ENCODE measurements around the gene ZBTB4. TPM values are rescaled to one million over a fixed set of nuclear protein-coding genes. Genes with fewer than 3 reads are reported as not detected.

Gene ZBTB4
- total and polyA plus RNA-seq, 5 experiments from 2014 or later, result 16.8 to 104 (median 28.4) TPM

GRCh38 chr17:7444682-7445618 lies 34.5 kb downstream of the ZBTB4 start, which contains the start of gene CHRNB1:
Gene CHRNB1 (plus strand): TSS chr17:7445061. CDS start chr17:7445128, 67 bp downstream.
- DNase-seq (peak in 2 of 10 donors; percentile 23 to 24), ATAC-seq (peak; percentile 32 to 38)
- H3K27ac Mint-ChIP-seq, result peak within 1 kb of the TSS in 8 of 10 donors; percentile 7 to 91 (median 62)
- POLR2A ChIA-PET, result interaction anchor here (0.6 to 5.7 kb wide), 13 partner anchors 9 to 134 kb away, joined by 3 to 74 read pairs (median 6); partner anchors contain the start of genes POLR2A, SLC35G6, TMEM102 and ZBTB4
- H3K27me3 Mint-ChIP-seq, result peaks cover 17 to 71% (median 40%) of the 10 kb centered on the region in 5 donors
- peaks cover 0 to 4% (median 0%) of the 10 kb centered on the region in 3 donors for H3K36me3 Mint-ChIP-seq
- peaks cover 19 to 33% (median 28%) of the 10 kb centered on the region in 4 donors for H3K4me1 Mint-ChIP-seq
- H3K9me3 Mint-ChIP-seq, result no peaks in the 10 kb centered on the region
- peak within 1 kb of the TSS; percentile 75 to 94 (median 86) for H3K4me3 Mint-ChIP-seq

- no peaks in the 10 kb centered on the region for H3K9me3 Mint-ChIP-seq
- H3K36me3 Mint-ChIP-seq, result peaks cover 0 to 4% (median 0%) of the 10 kb centered on the region in 3 donors
- no peak for DNase-seq
- peak overlapping the region in 5 of 10 donors; percentile 35 to 84 (median 71) for H3K4me3 Mint-ChIP-seq
- POLR2A ChIA-PET, result interaction anchor here (0.6 to 5.7 kb wide), 8 partner anchors 8 to 135 kb away, joined by 3 to 74 read pairs (median 18); partner anchors contain the start of genes POLR2A, SLC35G6, TMEM102 and ZBTB4
- no peak for ATAC-seq
- peaks cover 19 to 81% (median 43%) of the 10 kb centered on the region in 5 donors for H3K27me3 Mint-ChIP-seq
- peaks cover 24 to 41% (median 34%) of the 10 kb centered on the region in 4 donors for H3K4me1 Mint-ChIP-seq
- peak overlapping the region in 1 of 10 donors; percentile 37 for H3K27ac Mint-ChIP-seq
Measured at GRCh38 chr17:7443499-7444485, 35.6 kb downstream of the ZBTB4 start.

GRCh38 chr17:7442142-7442541 lies 37.3 kb downstream of the ZBTB4 start:
- no peaks in the 10 kb centered on the region for H3K36me3 Mint-ChIP-seq
- no peak for DNase-seq
- H3K9me3 Mint-ChIP-seq, result no peaks in the 10 kb centered on the region
- peaks cover 29 to 50% (median 44%) of the 10 kb centered on the region in 4 donors for H3K4me1 Mint-ChIP-seq
- H3K27ac Mint-ChIP-seq, result peak overlapping the region in 2 of 10 donors; percentile 7 to 53
- POLR2A ChIA-PET, result interaction anchor here (1.5 to 8.3 kb wide), 4 partner anchors 12 to 49 kb away, joined by 3 to 133 read pairs (median 28); partner anchors contain the start of genes POLR2A and ZBTB4
- H3K27me3 Mint-ChIP-seq, result peaks cover 16 to 80% (median 38%) of the 10 kb centered on the region in 5 donors
- ATAC-seq, result no peak
- peak overlapping the region in 5 of 10 donors; percentile 1 to 36 (median 23) for H3K4me3 Mint-ChIP-seq

- no peak for DNase-seq
- H3K4me1 Mint-ChIP-seq, result peaks cover 30 to 55% (median 46%) of the 10 kb centered on the region in 4 donors
- no peak overlapping the region for H3K27ac Mint-ChIP-seq
- H3K4me3 Mint-ChIP-seq, result peak overlapping the region in 1 of 10 donors; percentile 39
- ATAC-seq, result no peak
- H3K9me3 Mint-ChIP-seq, result no peaks in the 10 kb centered on the region
- peaks cover 13 to 75% (median 37%) of the 10 kb centered on the region in 5 donors for H3K27me3 Mint-ChIP-seq
- POLR2A ChIA-PET, result interaction anchor here (0.7 to 8.3 kb wide), 8 partner anchors 13 to 105 kb away, joined by 3 to 133 read pairs (median 4); partner anchors contain the start of genes ACAP1, POLR2A and ZBTB4
- no peaks in the 10 kb centered on the region for H3K36me3 Mint-ChIP-seq
Measured at GRCh38 chr17:7441266-7441665, 38.2 kb downstream of the ZBTB4 start.

GRCh38 chr17:7440834-7441195 lies 38.6 kb downstream of the ZBTB4 start:
- ATAC-seq, result no peak
- H3K9me3 Mint-ChIP-seq, result no peaks in the 10 kb centered on the region
- H3K4me1 Mint-ChIP-seq, result peaks cover 32 to 54% (median 46%) of the 10 kb centered on the region in 4 donors
- no peaks in the 10 kb centered on the region for H3K36me3 Mint-ChIP-seq
- POLR2A ChIA-PET, result interaction anchor here (0.7 to 8.3 kb wide), 10 partner anchors 13 to 395 kb away, joined by 3 to 133 read pairs (median 4); partner anchors contain the start of genes ACAP1, POLR2A and ZBTB4
- H3K27ac Mint-ChIP-seq, result peak overlapping the region in 1 of 10 donors; percentile 34
- H3K27me3 Mint-ChIP-seq, result peaks cover 12 to 70% (median 34%) of the 10 kb centered on the region in 5 donors
- H3K4me3 Mint-ChIP-seq, result peak overlapping the region in 8 of 10 donors; percentile 80 to 95 (median 86)
- DNase-seq, result no peak

- Mint-ChIP-seq H3K27me3 (peaks cover 9 to 65% (median 30%) of the 10 kb centered on the region in 5 donors), H3K4me1 (peaks cover 27 to 51% (median 42%) of the 10 kb centered on the region in 4 donors), H3K27ac (peak overlapping the region in 8 of 10 donors; percentile 3 to 81 (median 74)), H3K4me3 (peak overlapping the region; percentile 80 to 95 (median 86)), H3K36me3 (no peaks in the 10 kb centered on the region), H3K9me3 (no peaks in the 10 kb centered on the region)
- ATAC-seq, result no peak
- POLR2A ChIA-PET, result interaction anchor here (0.7 to 8.3 kb wide), 12 partner anchors 8 to 396 kb away, joined by 3 to 133 read pairs (median 4); partner anchors contain the start of genes ACAP1, POLR2A, TMEM95 and ZBTB4
- peak in 5 of 10 donors; percentile 21 to 44 (median 29) for DNase-seq
Measured at GRCh38 chr17:7440113-7440833, 39.2 kb downstream of the ZBTB4 start.

GRCh38 chr17:7439462-7440112 lies 39.8 kb downstream of the ZBTB4 start, which contains the start of gene FGF11:
Gene FGF11 (plus strand): TSS chr17:7439512. CDS start chr17:7439621, 109 bp downstream.
- H3K27me3 Mint-ChIP-seq, result peaks cover 9 to 61% (median 30%) of the 10 kb centered on the region in 5 donors
- DNase-seq (no peak), ATAC-seq (no peak)
- peak within 1 kb of the TSS; percentile 21 to 83 (median 74) for H3K27ac Mint-ChIP-seq
- no peaks in the 10 kb centered on the region for H3K36me3 Mint-ChIP-seq
- H3K4me1 Mint-ChIP-seq, result peaks cover 23 to 51% (median 44%) of the 10 kb centered on the region in 4 donors
- H3K4me3 Mint-ChIP-seq, result peak within 1 kb of the TSS; percentile 80 to 95 (median 88)
- POLR2A ChIA-PET, result interaction anchor here (0.7 to 8.3 kb wide), 7 partner anchors 9 to 396 kb away, joined by 3 to 133 read pairs (median 22); partner anchors contain the start of genes POLR2A, TMEM95 and ZBTB4
- no peaks in the 10 kb centered on the region for H3K9me3 Mint-ChIP-seq

- Mint-ChIP-seq H3K36me3 (no peaks in the 10 kb centered on the region), H3K4me1 (peaks cover 23 to 51% (median 43%) of the 10 kb centered on the region in 4 donors), H3K27me3 (peaks cover 9 to 55% (median 28%) of the 10 kb centered on the region in 5 donors), H3K9me3 (no peaks in the 10 kb centered on the region), H3K27ac (peak overlapping the region; percentile 21 to 83 (median 66)), H3K4me3 (peak overlapping the region; percentile 71 to 95 (median 84))
- ATAC-seq (no peak), DNase-seq (no peak)
- POLR2A ChIA-PET, result interaction anchor here (0.6 to 8.3 kb wide), 17 partner anchors 9 to 248 kb away, joined by 3 to 133 read pairs (median 10); partner anchors contain the start of genes ACAP1, PLSCR3, POLR2A and SLC35G6
Measured at GRCh38 chr17:7438656-7439460, 40.6 kb downstream of the ZBTB4 start.

GRCh38 chr17:7437950-7438614 lies 41.3 kb downstream of the ZBTB4 start:
- H3K9me3 Mint-ChIP-seq, result no peaks in the 10 kb centered on the region
- ATAC-seq, result no peak
- H3K27me3 Mint-ChIP-seq, result peaks cover 8 to 47% (median 24%) of the 10 kb centered on the region in 5 donors
- H3K4me3 Mint-ChIP-seq, result peak overlapping the region; percentile 71 to 95 (median 84)
- peak in 9 of 10 donors; percentile 34 to 75 (median 54) for DNase-seq
- peak overlapping the region in 9 of 10 donors; percentile 22 to 88 (median 82) for H3K27ac Mint-ChIP-seq
- POLR2A ChIA-PET, result interaction anchor here (0.5 to 8.3 kb wide), 16 partner anchors 10 to 249 kb away, joined by 3 to 133 read pairs (median 4); partner anchors contain the start of genes ACAP1, PLSCR3, POLR2A and SLC35G6
- H3K36me3 Mint-ChIP-seq, result no peaks in the 10 kb centered on the region
- peaks cover 22 to 51% (median 43%) of the 10 kb centered on the region in 4 donors for H3K4me1 Mint-ChIP-seq
